Measurements from ENCODE around the gene NCKAP5. TPM values are rescaled to one million over a fixed set of nuclear protein-coding genes. Genes with fewer than 3 reads are reported as not detected.

The NCKAP5 gene
- total and polyA plus RNA-seq, 2 donors (not counting 1 experiment from before 2014, with no cell fraction given), result not detected

- DNase-seq, result no peak
- TF ChIP-seq CTCF (IDR thresholded peaks at IDR 0.05) (no peak), EZH2 (IDR thresholded peaks at IDR 0.05; ENCODE audit: borderline replicate concordance, insufficient read depth, low read depth, low read length, poor library complexity, severe bottlenecking) (no peak)
- ChIA-PET POLR2A (no interaction called here), CTCF (interaction anchor here (1.0 kb wide), 1 partner anchor 33 kb away, joined by 3 read pairs; no protein-coding TSS in a partner anchor)
- Mint-ChIP-seq H3K4me3 (no peak overlapping the region), H3K4me1 (no peaks in the 10 kb centered on the region), H3K27ac (no peak overlapping the region), H3K9me3 (ENCODE audit: insufficient read depth) (no peaks in the 10 kb centered on the region), H3K27me3 (peaks cover 8% of the 10 kb centered on the region)
- Histone ChIP-seq H3K4me1 (ENCODE audit: control insufficient read depth in 2 of 2, insufficient read depth in 2 of 2, low read length in 2 of 2) (no peaks in the 10 kb centered on the region), H3K36me3 (replicated peaks in 1 of 2; ENCODE audit: control extremely low read depth in 1 of 2, control insufficient read depth in 1 of 2, extremely low read depth in 1 of 2, insufficient read depth in 2 of 2, low read length in 1 of 2) (no peaks in the 10 kb centered on the region), H4K20me1 (ENCODE audit: control insufficient read depth, insufficient read depth, low read length, poor library complexity, severe bottlenecking) (no peaks in the 10 kb centered on the region), H3K79me2 (ENCODE audit: control insufficient read depth, insufficient read depth, low read length) (no peaks in the 10 kb centered on the region), H3K4me2 (replicated peaks; ENCODE audit: low read depth, low read length, poor library complexity, severe bottlenecking) (no peak overlapping the region), H3K4me3 (ENCODE audit: control extremely low read depth in 1 of 5, extremely low read depth in 1 of 5, insufficient read depth in 1 of 5, low read depth in 2 of 5, low read length in 4 of 5) (no peak overlapping the region), H3K9me3 (ENCODE audit: control extremely low read depth in 1 of 3, control insufficient read depth in 2 of 3, insufficient read depth in 1 of 3, low read length in 2 of 3) (no peaks in the 10 kb centered on the region), H3K27me3 (replicated peaks in 1 of 4; ENCODE audit: control extremely low read depth in 1 of 4, control insufficient read depth in 3 of 4, insufficient read depth in 4 of 4, low read length in 3 of 4) (no peaks in the 10 kb centered on the region), H3K27ac (ENCODE audit: low read length in 2 of 2) (no peak overlapping the region), H3K9ac (ENCODE audit: low read length) (no peak overlapping the region), H2AFZ (ENCODE audit: insufficient read depth, low read depth, low read length, poor library complexity, severe bottlenecking) (no peak overlapping the region)
- WGBS (ENCODE audit: insufficient coverage), result no CpG with 5 or more reads among the region's 3 CpGs
- intact Hi-C loops (cut with micrococcal nuclease), result no loop called here
- ATAC-seq (ENCODE audit: low read depth), result no peak
Observed at GRCh38 chr2:133167223-133167622, 401.0 kb downstream of the NCKAP5 start.

- Histone ChIP-seq H3K27me3 (replicated peaks in 1 of 4; ENCODE audit: control extremely low read depth in 1 of 4, control insufficient read depth in 3 of 4, insufficient read depth in 4 of 4, low read length in 3 of 4) (no peaks in the 10 kb centered on the region), H3K79me2 (ENCODE audit: control insufficient read depth, insufficient read depth, low read length) (no peaks in the 10 kb centered on the region), H3K27ac (ENCODE audit: low read length in 2 of 2) (no peak overlapping the region), H2AFZ (ENCODE audit: insufficient read depth, low read depth, low read length, poor library complexity, severe bottlenecking) (no peak overlapping the region), H3K4me1 (ENCODE audit: control insufficient read depth in 2 of 2, insufficient read depth in 2 of 2, low read length in 2 of 2) (no peaks in the 10 kb centered on the region), H3K9ac (ENCODE audit: low read length) (no peak overlapping the region), H4K20me1 (ENCODE audit: control insufficient read depth, insufficient read depth, low read length, poor library complexity, severe bottlenecking) (no peaks in the 10 kb centered on the region), H3K4me2 (replicated peaks; ENCODE audit: low read depth, low read length, poor library complexity, severe bottlenecking) (no peak overlapping the region), H3K9me3 (ENCODE audit: control extremely low read depth in 1 of 3, control insufficient read depth in 2 of 3, insufficient read depth in 1 of 3, low read length in 2 of 3) (no peaks in the 10 kb centered on the region), H3K36me3 (replicated peaks in 1 of 2; ENCODE audit: control extremely low read depth in 1 of 2, control insufficient read depth in 1 of 2, extremely low read depth in 1 of 2, insufficient read depth in 2 of 2, low read length in 1 of 2) (no peaks in the 10 kb centered on the region), H3K4me3 (ENCODE audit: control extremely low read depth in 1 of 5, extremely low read depth in 1 of 5, insufficient read depth in 1 of 5, low read depth in 2 of 5, low read length in 4 of 5) (no peak overlapping the region)
- H3K4me1 Mint-ChIP-seq, result no peaks in the 10 kb centered on the region
- no peaks in the 10 kb centered on the region for H3K9me3 Mint-ChIP-seq (ENCODE audit: insufficient read depth)
- H3K4me3 Mint-ChIP-seq, result no peak overlapping the region
- ATAC-seq (ENCODE audit: low read depth) (no peak), DNase-seq (no peak)
- 71% methylated on average over 1 of the region's 2 CpGs for WGBS (ENCODE audit: insufficient coverage)
- ChIA-PET CTCF (interaction anchor here (1.0 kb wide), 1 partner anchor 35 kb away, joined by 3 read pairs; no protein-coding TSS in a partner anchor), POLR2A (no interaction called here)
- intact Hi-C loops (cut with micrococcal nuclease), result no loop called here
- TF ChIP-seq EZH2 (IDR thresholded peaks at IDR 0.05; ENCODE audit: borderline replicate concordance, insufficient read depth, low read depth, low read length, poor library complexity, severe bottlenecking), result no peak
- no peak for TF ChIP-seq CTCF (IDR thresholded peaks at IDR 0.05)
- H3K27ac Mint-ChIP-seq, result no peak overlapping the region
- H3K27me3 Mint-ChIP-seq, result peaks cover 8% of the 10 kb centered on the region
Observed at GRCh38 chr2:133166031-133166430, 402.2 kb downstream of the NCKAP5 start.
